Prostate gland (tissue), 2 donors: ENCODE measurements around the gene CEP164.

Experiments used
- CTCF ChIP-seq, 4 experiments: fragments of 200-600 bp in 2 of 4; fragments of 450-650 bp in 2 of 4; sonication (generic) in 2 of 4; IDR thresholded peaks; 1 replicate in 3 of 4; 2 replicates in 1 of 4; pipeline ENCODE4 v1.5.1; 2016 to 2019; ENCODE audit warnings: antibody characterized with exemption in 4 of 4, mild to moderate bottlenecking in 2 of 4, moderate library complexity in 2 of 4
- POLR2A ChIP-seq: fragments of 450-650 bp; IDR thresholded peaks from one replicate; pipeline ENCODE4 v1.6.1; 2016; ENCODE audit warnings: antibody characterized with exemption, mild to moderate bottlenecking
- POLR2AphosphoS5 ChIP-seq: sonication (generic); formaldehyde crosslinking; IDR thresholded peaks from one replicate; pipeline ENCODE4 v1.6.1; 2017; ENCODE audit warnings: antibody characterized with exemption

GRCh38 chr11:117453886-117454563 lies 126.4 kb downstream of the CEP164 start:
- TF ChIP-seq CTCF (IDR thresholded peaks at IDR 0.05) (no peak), POLR2A (no peak), POLR2AphosphoS5 (no peak)
